Measurements from ENCODE around the gene CTNNA1.

CTNNA1 gene

DNA sequence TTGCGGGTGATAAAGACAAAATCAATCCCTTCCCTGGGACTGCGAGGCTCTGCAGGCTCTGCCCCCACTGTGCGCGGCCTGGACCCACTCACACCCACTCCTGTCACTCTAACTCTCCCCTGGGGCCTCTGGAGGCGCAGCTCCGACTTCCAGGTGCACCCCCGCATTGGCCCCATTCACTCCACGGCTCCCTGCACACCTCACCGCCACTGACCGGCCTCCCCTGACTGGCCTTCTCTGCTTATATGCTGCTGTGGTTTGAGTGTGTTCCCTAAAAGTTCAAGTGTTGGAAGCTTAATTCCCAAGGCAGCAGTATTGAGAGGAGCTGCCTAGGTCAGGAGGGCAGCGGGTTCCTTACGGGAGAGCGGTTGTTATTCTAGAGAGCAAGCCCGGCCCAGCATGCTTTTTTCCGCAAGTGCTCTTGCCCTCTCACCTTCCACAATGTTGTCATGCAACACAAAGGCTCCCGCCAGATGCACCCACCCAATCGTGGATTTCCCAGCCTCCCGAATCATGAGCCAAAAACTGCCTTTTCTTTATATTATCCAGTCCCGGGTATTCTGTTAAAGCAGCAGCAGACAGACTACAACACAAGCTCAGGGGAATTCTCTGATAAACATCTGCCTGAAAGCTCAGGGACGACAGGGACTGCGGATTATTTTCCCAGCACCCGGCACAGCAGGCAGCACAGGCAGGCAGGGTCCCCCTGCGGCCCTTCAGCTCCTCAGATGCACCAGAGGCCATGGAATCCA, 195.4 kb downstream of the CTNNA1 start:
- no peak for DNase-seq (ENCODE audit: low spot score)

DNA sequence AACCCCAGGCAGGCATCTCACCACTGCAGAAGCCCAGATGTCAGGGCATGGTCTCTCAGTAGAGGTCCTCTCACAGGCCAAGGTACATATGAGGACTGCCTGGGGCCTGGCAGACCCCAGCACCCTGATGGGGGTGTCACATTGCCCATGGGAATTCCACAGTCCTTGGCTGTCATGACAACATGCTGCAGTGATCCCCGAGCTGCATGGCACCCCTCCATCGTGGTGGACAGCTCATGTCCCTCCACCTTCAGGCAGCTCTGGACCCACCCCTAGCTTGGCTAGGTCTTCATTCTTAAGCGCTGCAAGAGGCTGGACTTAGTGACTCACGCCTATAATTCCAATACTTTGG, 196.0 kb downstream of the CTNNA1 start:
- DNase-seq (ENCODE audit: low spot score), result no peak

DNA sequence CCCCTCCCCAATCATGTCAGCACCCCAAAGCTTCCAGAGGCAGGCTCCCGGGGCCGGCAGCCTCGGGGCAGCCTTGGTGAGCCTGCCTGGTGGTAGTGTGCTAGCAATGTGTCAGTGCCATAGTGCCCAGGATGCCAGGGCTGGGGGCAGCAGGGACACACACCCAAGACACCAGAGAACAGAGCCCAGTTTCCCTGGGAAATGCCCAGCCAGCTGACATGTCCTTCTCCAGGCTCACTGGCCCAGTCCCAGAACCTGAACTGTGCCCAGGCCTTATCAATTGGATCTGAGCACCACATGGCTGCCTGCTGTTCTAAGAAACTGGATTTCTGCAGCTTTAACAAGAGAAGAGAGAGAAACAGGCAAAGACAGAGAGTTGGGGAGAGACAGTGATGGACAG, 196.8 kb downstream of the CTNNA1 start:
- no peak for DNase-seq (ENCODE audit: low spot score)

DNA sequence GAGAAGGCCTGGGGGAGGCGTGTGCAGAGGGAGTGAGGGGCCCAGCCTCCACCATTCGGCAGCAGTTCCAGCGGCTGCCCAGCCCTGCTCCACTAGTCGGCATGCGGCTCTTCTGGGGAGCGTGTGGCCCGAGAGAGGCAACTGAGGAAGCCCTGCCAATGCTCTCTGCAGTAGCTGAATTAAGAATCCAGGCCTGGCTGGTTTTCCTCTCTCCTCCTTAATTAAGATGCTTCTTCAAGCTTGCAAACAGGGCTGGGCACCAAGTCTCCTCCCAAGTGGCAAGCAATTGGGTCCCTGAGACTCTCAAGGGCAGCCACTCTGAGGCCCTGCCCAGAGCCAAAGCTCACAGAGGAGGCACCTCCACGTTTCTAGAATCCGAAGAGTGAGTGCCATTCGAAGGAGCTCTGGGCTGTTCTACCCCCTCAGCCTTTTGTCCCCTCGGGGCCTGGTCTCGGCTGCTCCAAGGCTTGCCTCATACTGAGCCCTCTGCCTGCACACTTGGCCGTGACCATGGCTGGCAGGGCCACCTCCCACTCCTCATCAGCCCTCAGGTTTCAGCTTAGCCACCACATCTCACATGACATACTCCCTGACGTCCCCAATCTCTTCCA, 197.3 kb downstream of the CTNNA1 start:
- DNase-seq (ENCODE audit: low spot score), result no peak

DNA sequence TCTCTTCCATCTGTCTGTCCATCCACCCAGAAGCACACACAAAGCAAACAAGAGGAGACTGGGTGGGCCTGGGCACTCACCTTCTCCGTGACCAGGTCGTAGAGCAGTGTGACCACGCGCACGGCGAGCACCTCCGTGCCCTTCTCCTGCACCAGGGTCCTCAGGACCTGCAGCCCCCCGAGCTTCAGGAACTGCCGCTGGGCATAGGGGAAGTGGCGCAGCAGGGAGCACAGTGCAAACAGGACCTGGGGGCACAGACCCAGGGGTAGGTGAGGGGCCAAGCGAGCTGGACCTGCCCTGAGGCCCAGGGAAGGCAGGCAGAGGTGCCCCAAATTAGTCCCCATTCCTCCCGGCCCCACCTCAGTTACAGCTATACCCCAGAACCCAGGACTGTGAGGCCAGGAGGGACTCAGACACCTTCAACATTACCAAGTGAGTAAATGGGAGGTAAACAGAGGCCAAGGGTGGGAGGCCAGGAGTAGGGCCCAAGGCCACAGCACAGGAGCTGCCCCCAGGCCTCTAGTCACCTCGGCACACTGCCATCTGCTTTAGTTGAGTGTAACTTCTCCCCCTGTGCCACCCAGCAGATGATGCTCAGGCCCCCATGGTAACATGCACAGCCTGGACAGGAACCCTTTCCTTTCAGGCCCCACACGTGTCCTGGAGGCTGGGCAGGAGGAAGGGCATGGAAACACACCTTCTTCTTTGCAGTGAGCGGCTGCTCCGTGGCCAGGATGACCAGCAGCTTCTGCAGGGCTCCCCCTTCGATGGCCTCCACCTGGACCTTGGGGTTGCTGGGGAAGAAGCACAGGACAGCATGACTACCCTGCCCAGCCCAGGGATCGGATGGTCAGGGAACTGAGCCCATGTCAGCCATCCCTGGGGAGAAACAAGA, 198.1 kb downstream of the CTNNA1 start:
- DNase-seq (ENCODE audit: low spot score), result no peak

DNA sequence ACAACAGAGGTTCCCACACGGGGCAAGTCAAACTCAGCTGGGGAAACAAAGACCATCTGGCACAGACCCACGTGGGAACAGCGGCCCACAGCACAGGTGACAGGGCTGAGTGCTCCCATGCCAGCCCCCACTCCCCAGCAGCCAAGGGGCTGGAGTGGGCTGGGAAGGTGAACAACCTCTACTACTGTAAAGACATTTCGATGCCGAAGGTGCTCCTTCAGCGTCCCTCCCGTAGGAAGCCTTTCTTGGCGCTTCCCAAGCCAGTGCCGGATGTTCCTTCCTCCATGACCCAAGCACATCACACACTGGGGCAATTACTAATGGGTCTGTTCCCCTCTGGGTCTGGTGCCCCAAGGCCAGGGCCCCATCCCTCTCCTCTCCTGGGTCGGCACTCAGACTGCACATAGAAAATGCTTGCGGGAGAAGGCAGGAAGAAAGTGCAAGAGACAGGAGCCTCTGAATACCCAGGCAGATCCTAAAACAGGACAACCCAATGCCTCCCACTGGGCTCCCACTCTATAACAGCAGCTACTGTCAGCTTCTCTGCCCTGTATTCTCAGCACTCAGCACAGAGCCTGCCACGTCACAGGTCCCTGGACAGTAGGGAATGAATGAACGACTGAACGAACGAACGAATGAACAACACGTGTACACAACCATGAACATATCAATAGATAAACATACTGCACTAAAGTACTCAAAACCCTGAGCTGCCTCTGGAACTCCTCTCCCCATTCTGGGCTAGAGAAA, 198.9 kb downstream of the CTNNA1 start:
- DNase-seq (ENCODE audit: low spot score), result no peak

DNA sequence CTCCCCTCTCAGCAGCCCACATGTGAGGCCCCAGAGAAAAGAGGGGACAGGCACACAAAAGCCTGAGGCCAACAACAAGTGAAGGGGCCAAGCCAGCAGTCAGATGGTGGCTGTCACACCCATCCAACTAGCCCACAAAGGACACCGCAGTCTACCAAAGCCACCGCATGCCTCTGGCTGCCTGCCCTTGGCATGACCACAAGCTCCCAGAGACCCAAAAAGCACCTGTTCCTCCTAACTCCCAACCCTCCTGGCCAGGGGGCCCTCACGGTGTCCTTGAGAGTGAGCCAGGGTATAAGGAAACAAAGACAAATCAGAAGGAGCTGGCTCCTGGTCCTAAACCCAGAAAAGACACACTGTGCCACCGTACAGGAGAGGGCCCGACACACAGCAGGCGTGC, 199.7 kb downstream of the CTNNA1 start:
- no peak for DNase-seq (ENCODE audit: low spot score)

DNA sequence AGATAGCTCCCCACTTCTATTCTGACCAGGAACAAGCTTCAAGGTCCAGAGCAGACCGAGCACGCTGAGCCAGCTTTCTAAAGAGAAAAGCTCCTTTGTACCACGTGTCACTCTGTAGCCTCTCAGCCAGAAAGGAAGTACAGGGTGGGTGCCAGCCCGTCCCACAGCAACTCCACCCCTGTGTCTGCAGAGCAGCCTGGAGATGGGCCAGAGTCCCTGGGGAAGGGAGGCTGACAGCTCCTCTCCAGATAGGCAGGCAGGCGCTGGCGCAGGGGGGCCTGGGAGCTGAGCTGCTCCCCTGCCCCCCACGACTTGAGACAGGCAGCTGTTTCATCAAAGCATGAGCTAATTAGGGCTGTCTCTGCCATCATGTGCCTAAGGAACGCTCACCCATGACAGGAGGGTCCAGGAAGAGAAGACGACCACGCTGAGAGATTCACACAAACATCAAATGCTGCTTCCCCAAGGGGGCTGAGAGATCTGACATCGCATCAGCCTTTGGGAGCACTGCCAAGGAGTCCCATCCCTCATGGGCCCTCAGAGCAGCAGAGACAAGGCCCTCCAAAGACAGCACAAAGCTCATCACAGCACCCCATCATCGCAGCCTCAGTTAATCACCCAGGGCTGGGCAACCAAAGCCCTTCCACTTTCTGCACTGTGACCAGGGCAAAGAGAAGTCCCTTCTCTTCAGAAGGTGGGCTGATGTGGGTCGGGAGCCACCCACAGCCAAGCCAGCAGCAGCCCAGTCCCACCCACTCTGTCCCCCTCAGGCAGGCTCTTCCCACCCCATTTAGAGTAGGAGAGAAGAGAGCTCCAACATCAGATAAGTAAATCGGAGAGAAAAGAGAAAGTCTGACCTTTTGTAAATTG, 200.4 kb downstream of the CTNNA1 start:
- peak; percentile 13 for DNase-seq (ENCODE audit: low spot score)

DNA sequence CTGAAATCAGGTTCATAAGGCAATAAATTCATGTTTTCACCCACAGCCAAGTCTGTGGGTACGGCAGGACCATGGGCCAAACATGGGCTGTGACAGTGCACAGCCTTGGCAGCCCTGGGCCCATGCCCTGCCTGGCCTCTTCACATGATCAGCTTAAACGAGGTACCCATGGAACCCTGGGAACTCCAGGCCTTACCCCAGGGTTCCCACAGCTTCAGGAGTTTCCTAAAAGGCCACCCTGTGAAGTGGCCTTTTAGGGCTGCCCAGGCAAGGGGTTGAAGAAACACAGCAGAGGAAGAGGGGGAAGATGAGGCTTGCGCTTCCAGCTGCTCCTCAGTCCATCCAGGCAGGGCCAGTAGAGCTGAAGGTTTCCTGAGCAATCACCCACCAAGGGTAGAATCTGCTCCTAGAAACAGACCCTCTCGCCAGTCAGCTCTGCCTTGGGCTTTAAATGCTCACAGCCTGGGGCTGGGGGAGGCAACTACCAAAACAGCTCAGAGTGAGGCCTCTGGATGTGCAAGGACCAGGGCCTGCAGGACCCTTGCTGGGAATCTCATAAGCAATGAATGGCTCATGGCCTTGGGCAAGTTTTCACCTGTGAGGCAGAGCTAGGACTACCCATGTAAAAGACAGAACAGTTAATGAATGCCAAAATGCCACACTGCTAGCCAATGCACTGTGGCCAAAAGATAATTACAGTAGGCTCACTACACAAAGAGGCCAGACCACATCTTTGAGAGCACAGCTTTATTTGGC, 201.2 kb downstream of the CTNNA1 start:
- DNase-seq (ENCODE audit: low spot score), result no peak

DNA sequence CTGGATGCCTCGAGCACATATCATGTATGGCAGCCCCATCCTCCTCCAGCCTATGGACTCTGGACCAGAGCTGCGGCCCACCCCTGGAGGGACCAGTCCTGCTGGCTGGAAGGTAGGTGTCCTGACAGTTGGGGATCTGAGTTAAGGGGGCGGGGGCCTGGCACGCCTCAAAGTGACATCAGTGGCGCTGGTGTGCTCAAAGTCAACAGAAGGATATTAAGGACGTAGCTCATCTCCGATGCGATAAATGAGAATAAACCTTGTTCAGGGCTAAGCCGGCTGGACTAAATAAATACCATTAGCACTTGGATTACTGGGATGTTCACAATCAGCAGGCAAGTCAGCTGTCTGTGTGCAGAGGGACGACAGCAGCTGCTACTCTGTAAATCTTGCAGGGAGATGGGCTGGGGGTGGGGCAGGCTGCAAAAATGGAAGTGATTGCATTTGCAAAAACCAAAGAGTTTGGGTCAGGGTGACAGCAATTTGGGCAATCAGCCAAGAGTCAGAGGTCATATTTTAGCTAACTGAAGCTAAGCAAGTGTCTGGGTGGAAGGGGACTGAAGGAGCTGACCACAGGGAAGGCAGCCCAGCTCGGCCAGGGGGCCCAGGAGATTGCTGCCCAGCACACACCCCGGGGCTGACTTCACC, 201.9 kb downstream of the CTNNA1 start:
- DNase-seq (ENCODE audit: low spot score), result no peak

DNA sequence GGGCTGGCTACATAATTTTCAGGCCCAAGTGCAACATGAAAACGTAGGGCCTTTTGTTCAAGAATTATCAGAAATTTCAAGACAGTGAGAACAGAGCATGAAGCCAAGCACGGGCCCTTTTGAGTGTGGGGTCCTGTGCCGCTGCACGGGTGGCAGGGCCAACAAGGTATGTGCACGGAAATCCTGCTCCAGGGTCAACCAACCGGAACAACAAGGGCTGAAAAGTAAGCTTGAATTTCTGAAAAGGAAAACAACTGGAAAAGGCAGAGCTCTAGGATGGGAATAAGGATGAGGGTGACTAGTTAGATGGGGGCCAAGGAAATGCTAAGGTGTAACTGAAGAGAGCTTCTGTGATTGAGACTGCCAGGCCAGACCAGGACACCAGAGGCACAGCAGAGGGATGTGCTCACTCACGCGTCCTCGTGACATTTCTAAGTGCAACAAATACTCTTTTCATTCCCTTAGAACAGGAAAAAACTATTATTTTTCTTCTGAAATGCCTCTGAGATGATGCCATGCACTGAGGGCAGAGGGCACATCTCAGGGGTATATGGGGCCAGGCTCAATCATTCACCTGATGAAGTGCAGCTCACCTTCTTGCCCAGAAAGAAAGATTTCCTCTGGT, 202.6 kb downstream of the CTNNA1 start:
- DNase-seq (ENCODE audit: low spot score), result no peak

DNA sequence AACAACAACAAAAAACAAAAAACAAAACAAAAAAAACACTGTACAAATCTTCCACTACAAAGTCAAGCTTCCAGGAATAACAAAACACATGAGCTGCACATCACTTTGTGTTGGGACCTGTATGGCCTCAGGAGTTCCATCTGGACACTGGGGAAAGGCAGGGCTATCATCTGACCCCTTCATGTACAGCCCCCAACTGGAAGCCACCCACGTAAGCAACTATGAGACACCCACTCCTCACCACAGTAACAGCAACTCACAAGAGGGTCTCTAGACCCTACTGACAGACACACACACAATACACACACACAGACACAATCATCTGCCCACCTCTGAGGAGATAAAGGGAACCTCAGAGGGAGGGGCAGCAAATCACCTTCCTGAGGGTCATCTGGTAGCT, 203.6 kb downstream of the CTNNA1 start:
- DNase-seq (ENCODE audit: low spot score), result no peak

DNA sequence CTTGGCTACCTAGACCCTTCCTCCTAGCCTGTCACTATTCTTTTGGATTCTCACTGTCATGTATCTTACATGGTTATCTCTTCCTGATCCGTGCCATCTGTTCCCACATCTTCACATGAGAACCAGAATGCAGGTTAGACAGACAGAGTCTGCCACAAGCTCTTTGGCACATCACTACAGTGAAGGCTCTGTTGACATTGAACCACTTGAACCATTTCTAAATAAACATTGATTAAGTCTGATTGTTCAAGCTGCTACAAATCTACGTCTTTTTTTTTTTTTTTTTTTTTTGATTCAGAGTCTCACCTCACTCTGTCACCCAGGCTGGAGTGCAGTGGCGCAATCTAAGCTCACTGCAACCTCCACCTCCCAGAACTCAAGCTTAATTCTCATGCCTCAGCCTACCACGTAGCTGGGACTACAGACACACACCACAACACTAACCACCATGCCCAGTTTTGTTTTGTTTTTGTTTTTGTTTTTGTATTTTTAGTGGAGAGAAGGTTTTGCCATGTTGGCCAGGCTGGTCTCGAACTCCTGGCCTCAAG, 207.0 kb downstream of the CTNNA1 start:
- no peak for DNase-seq (ENCODE audit: low spot score)

DNA sequence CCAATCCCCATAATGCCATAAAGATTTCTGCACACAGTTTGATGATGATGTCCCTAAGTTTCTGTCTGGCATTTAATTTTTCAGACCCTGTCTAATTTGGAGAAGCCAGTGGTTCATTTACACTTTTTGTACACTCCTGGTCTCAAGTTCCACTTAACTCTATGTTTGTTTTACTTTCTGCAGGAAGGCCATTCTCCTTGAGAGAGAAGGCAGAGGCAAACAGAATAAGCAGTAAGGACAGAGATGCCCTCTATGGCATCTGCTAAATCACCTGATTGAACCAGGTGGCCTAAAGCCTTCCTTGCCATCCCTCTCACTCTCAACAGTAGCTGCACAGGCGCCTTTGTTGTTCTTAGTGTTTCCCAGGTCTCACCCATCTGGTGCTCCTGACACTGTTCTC, 208.0 kb downstream of the CTNNA1 start:
- no peak for DNase-seq (ENCODE audit: low spot score)

DNA sequence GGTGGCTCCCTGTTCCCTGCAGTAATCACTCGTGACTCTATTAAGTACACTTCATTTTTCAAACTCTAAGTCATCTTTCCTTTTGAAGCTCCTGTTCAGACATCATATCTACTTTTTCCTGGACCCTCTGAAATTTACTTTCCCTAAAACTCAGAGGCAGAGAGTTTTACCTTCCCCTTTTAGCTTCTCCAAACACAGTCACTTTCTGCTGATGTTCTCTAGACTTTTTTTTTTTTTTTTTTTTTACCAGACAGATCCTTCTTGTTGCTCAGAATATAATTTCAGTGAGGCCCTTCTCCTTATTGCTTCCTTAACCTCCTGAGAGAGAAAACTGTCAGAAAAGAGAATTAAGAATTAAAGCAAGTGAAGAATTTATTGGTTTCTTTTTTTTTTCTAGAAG, 208.5 kb downstream of the CTNNA1 start:
- DNase-seq (ENCODE audit: low spot score), result no peak

DNA sequence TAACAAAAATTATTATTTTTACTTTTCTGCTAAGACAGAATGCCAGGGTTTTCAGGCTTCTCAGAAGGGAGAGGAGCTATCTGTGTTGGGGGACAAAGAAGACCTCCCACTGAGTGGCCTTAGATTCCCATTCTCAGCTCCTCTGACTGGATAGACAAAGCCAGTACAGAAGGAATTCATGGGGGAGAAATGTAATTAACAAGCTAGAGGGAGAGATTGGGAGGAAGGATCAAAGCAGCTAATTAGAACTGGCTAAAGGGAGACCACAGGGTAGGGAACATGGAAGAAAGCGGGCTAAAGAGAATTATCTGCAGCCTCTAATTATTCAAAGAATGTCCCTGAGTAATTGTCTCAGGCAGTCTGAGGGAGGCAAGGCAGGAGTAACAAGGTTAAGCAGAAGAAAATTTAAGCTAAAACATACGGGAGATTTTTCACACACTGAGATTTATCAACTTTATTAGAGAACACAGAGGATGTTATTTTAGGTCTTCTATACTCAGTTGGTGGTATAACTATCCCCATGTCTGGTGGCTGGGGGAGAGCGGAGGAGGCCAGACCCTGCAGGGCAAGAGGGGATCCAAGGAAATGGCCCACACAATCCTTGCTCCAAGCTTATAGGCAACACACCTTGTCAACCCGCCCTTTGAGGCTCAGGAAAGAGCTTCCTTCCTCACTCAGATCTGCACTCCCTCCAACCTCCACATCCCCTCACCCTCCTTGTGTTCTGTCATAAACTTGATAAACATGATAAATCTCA, 209.6 kb downstream of the CTNNA1 start:
- DNase-seq (ENCODE audit: low spot score), result no peak

DNA sequence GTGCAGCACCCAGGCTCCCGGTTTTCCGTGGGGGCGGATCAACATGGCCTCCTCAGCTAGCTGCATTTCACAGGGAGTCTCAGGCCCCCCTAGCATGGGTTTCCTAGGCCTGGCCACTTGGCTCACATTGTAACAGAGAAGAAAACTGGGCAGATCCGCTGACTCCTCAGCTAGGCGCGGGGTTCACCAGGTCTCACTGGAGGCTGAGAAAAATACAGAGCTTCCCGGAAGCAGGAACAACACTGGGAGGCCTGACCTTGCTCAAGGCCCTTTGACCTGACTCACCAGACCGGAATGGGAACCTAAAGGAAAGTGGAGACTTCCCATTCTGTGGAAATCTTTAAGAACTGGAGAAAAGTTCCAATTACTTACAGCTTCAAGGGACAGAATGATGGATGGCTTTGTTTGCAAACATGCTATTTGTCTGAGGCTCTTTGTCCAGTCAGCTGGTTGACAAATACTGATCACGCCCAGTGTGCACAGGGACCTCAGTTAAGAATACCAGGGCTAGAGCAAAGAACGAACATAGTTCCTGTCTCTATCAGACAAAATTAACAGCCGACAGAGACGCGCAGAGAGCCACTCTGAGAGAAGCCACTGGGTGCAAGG, 210.6 kb downstream of the CTNNA1 start:
- no peak for DNase-seq (ENCODE audit: low spot score)

DNA sequence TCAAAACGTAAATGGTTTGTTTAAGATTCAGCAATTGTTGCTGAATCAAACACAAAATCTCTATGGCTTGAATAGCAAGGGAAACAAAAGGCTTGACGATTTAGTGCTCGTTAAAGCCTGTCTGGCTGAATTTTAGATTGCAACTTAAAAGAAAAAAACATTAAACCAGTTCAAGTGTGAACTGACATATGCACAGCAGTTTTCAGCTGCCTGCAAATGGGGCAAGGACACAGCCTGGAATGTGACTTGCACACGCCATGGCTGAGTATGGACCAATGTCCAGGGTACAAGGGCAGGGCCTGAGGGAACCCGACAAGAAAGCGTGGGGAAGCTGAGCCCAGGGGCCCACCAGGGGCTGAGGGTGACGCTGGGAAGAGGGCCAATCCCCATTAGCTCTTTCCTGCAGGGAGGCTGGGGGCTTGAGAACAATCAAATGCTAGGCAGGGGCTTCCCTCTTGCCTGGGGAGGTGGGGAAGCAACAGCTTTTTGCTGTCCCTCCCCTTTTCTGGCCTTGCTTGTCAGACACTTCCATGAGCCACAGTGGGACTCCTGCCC, 211.5 kb downstream of the CTNNA1 start:
- no peak for DNase-seq (ENCODE audit: low spot score)
